SIG-M5 treated with dmso at 0.1 percent for 504 hours (cell line): ENCODE data around the gene CHRDL2.
"Not testable (repeated sequence)": the region's sequence is repeated elsewhere in the genome, so short reads cannot be mapped to it uniquely, and the experiment has no call there.

Source experiments
- DNase-seq: peaks from one replicate; lab custom pipeline; 2025; ENCODE audit not compliant: unreplicated experiment; lab: John Stamatoyannopoulos, UW

The CHRDL2 gene

GRCh38 chr11:74671520-74672196 lies 59.6 kb downstream of the CHRDL2 start:
- DNase-seq: no peak

GRCh38 chr11:74670171-74670570 lies 61.1 kb downstream of the CHRDL2 start:
- no peak for DNase-seq

GRCh38 chr11:74669211-74670160 lies 61.7 kb downstream of the CHRDL2 start:
- DNase-seq: no peak

- DNase-seq: no peak
Observed at GRCh38 chr11:74663315-74663714, 67.9 kb downstream of the CHRDL2 start.

DNA sequence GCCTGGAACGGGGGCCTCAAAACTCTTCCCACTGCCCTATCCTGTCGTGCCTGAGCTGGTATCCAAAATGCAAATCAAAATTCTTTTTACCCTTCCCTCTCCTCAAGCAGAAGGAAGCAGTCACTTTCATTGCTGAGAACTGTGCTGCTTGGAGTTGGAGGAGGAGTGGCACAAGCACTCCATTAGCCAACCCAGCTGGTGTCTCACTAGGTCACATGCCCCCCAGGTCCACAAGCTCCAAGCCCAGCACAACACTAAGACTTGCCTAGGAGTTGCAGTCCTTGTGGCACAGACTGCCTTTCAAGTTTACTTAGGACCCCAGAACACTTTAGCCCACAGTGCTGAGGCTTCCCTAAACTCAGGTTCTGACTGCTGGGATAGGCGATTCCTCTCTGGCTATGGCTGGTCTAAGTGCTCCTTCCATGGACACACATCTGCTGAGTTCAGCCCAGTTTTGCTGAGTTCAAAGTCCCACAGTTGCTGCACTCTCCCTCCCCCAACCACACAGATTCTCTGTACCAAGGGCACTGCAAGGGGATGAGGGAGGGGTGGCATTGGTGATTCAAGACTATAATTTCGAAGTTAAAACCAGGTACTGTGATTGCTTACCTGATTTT lies 68.6 kb downstream of the CHRDL2 start:
- DNase-seq: no peak

DNA sequence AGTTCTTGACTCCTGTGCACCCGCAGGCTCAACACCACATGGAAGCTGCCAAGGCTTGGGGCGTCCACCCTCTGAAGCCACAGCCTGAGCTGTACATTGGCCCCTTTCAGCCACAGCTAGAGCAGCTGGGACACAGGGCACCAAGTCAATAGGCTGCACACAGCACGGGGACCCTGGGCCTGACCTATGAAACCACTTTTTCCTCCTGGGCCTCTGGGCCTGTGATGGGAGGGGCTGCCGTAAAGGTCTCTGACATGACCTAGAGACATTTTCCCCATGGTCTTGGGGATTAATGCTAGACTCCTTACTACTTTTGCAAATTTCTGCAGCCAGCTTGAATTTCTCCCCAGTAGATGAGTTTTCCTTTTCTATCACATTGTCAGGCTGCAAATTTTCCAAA lies 72.1 kb downstream of the CHRDL2 start:
- not testable (repeated sequence) for DNase-seq

GRCh38 chr11:74654976-74655375 lies 76.2 kb downstream of the CHRDL2 start:
- DNase-seq: no peak

GRCh38 chr11:74650498-74650897 lies 80.7 kb downstream of the CHRDL2 start:
- no peak for DNase-seq

GRCh38 chr11:74648894-74649293 lies 82.3 kb downstream of the CHRDL2 start:
- no peak for DNase-seq

GRCh38 chr11:74647831-74648230 lies 83.4 kb downstream of the CHRDL2 start:
- DNase-seq: no peak

GRCh38 chr11:74647404-74647803 lies 83.8 kb downstream of the CHRDL2 start:
- no peak for DNase-seq

DNA sequence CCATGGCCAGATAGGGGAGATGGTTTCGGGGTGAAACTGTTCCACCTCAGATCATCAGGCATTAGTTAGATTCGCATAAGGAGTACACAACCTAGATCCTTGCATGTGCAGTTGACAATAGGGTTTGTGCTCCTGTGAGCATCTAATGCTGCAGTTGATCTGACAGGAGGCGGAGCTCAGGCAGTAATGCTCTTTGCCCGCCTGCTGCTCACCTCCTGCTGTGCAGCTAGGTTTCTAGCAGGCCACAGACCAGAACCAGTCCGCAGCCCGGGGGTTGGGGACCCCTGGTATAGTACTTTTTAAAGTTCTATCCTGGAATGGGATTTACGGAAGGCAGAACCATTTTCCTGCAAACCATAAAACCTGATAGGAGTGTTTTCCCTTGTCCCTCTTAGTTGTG lies 84.3 kb downstream of the CHRDL2 start:
- no peak for DNase-seq
